NOMO-1 treated with DMSO at 0.1 percent for 48 hours (cell line): ENCODE data around the gene UGT8.

Source experiments
- DNase-seq: peaks from one replicate; lab custom pipeline; 2025; ENCODE audit not compliant: unreplicated experiment; lab: John Stamatoyannopoulos, UW

Gene UGT8

GRCh38 chr4:114690571-114690970 lies 92.0 kb downstream of the UGT8 start:
- no peak for DNase-seq

GRCh38 chr4:114691865-114692264 lies 93.3 kb downstream of the UGT8 start:
- no peak for DNase-seq

GRCh38 chr4:114692958-114693357 lies 94.4 kb downstream of the UGT8 start:
- DNase-seq, result no peak

GRCh38 chr4:114694770-114695169 lies 96.2 kb downstream of the UGT8 start:
- peak; percentile 40 for DNase-seq

GRCh38 chr4:114698231-114698630 lies 99.6 kb downstream of the UGT8 start:
- no peak for DNase-seq

GRCh38 chr4:114701491-114701890 lies 102.9 kb downstream of the UGT8 start:
- DNase-seq, result no peak

- DNase-seq, result no peak
Observed at GRCh38 chr4:114717432-114717831, 118.8 kb downstream of the UGT8 start.

GRCh38 chr4:114725066-114725465 lies 126.5 kb downstream of the UGT8 start:
- no peak for DNase-seq

GRCh38 chr4:114727461-114727860 lies 128.9 kb downstream of the UGT8 start:
- DNase-seq, result no peak
